Stimulated activated CD8-positive, alpha-beta memory T cell treated with anti-CD3 and anti-CD28 coated beads, Interleukin-7, amount 100 ng/mL, for 48 hours (primary cell): ENCODE data around the gene IRF4.

ENCODE experiments used
- DNase-seq, 2 donors: peaks; one replicate each; pipeline ENCODE4 v3.0.0-alpha.2; 2020; ENCODE audit warnings: low read depth in 1 of 2; ENCODE audit errors: extremely low read depth in 1 of 2

Gene IRF4

GRCh38 chr6:379410-380181 lies 12.0 kb upstream of the IRF4 start:
- no peak for DNase-seq

- DNase-seq = no peak
Observed at GRCh38 chr6:380234-381218, 11.0 kb upstream of the IRF4 start.

- DNase-seq = no peak
Observed at GRCh38 chr6:381742-382461, 9.7 kb upstream of the IRF4 start.

- DNase-seq = no peak
Observed at GRCh38 chr6:382883-383810, 8.4 kb upstream of the IRF4 start.

- no peak for DNase-seq
Observed at GRCh38 chr6:383856-384255, 7.7 kb upstream of the IRF4 start.

GRCh38 chr6:384898-385297 lies 6.7 kb upstream of the IRF4 start:
- no peak for DNase-seq

- no peak for DNase-seq
Observed at GRCh38 chr6:385614-386013, 5.9 kb upstream of the IRF4 start.

GRCh38 chr6:386688-387266 lies 4.8 kb upstream of the IRF4 start:
- DNase-seq = no peak

GRCh38 chr6:387293-387741 lies 4.2 kb upstream of the IRF4 start:
- no peak for DNase-seq

GRCh38 chr6:388202-388903 lies 3.2 kb upstream of the IRF4 start:
- no peak for DNase-seq

GRCh38 chr6:389143-389542 lies 2.4 kb upstream of the IRF4 start:
- DNase-seq = no peak

- DNase-seq = no peak
Observed at GRCh38 chr6:389622-390021, 1.9 kb upstream of the IRF4 start.

GRCh38 chr6:390914-391558 lies 516 bp upstream of the IRF4 start:
- peak in 1 of 2 donors; percentile 56 for DNase-seq

GRCh38 chr6:392441-393390 lies 1.2 kb downstream of the IRF4 start:
- DNase-seq = no peak

- no peak for DNase-seq
Observed at GRCh38 chr6:393391-394221, 2.1 kb downstream of the IRF4 start.

GRCh38 chr6:394641-395289 lies 3.2 kb downstream of the IRF4 start:
- no peak for DNase-seq
